GM21526 (cell line): ENCODE measurements around the gene ECPAS.
A peak's percentile ranks its signal among the peaks of the same experiment; 100 is the strongest.
"Not testable (repeated sequence)": the region's sequence is repeated elsewhere in the genome, so short reads cannot be mapped to it uniquely, and the experiment has no call there.

ENCODE experiments used
- ATAC-seq: cut with Tn5 transposase; IDR thresholded peaks from one replicate; pipeline ENCODE4 v1.9.1; 2021; ENCODE audit warnings: moderate library complexity; ENCODE audit not compliant: unreplicated experiment, low FRiP score

Gene ECPAS, protein sequence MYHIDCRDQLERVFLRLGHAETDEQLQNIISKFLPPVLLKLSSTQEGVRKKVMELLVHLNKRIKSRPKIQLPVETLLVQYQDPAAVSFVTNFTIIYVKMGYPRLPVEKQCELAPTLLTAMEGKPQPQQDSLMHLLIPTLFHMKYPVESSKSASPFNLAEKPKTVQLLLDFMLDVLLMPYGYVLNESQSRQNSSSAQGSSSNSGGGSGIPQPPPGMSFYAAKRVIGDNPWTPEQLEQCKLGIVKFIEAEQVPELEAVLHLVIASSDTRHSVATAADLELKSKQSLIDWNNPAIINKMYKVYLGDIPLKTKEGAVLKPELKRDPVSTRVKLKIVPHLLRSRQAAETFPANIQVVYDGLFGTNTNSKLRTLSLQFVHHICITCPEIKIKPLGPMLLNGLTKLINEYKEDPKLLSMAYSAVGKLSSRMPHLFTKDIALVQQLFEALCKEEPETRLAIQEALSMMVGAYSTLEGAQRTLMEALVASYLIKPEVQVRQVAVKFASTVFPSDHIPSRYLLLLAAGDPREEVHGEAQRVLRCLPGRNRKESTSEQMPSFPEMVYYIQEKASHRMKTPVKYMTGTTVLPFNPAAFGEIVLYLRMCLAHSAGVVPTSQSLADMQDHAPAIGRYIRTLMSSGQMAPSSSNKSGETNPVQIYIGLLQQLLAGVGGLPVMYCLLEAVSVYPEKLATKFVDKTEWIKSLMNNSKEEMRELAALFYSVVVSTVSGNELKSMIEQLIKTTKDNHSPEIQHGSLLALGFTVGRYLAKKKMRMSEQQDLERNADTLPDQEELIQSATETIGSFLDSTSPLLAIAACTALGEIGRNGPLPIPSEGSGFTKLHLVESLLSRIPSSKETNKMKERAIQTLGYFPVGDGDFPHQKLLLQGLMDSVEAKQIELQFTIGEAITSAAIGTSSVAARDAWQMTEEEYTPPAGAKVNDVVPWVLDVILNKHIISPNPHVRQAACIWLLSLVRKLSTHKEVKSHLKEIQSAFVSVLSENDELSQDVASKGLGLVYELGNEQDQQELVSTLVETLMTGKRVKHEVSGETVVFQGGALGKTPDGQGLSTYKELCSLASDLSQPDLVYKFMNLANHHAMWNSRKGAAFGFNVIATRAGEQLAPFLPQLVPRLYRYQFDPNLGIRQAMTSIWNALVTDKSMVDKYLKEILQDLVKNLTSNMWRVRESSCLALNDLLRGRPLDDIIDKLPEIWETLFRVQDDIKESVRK (N-terminal part only)

GRCh38 chr9:111483858-111484571 is at the start of gene ECPAS:
Gene ECPAS (minus strand): TSS chr9:111484383. CDS start chr9:111472918, 11,465 bp downstream.
- peak; percentile 58 for ATAC-seq

GRCh38 chr9:111533099-111533790 is 49.1 kb upstream of the ECPAS start:
- no peak for ATAC-seq

DNA sequence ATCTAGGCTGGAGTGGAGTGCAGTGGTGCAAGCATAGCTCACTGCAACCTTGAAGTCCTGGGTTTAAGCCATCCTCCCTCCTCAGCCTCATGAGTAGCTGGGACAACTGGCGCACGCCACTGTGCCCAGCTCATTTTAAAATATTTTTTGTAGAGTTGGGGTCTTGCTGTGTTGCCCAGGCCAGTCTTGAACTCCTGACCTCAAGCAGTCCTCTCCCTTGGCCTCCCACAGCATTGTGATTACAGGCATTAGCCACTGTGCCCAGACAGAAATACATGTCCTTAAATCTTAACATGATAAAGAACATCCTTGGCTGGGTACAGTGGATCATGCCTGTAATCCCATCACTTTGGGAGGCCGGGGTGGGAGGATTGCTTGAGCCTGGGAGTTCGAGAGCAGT is 47.5 kb upstream of the ECPAS start:
- ATAC-seq = no peak

- ATAC-seq = no peak
Measured at GRCh38 chr9:111529787-111530186, 45.6 kb upstream of the ECPAS start.

DNA sequence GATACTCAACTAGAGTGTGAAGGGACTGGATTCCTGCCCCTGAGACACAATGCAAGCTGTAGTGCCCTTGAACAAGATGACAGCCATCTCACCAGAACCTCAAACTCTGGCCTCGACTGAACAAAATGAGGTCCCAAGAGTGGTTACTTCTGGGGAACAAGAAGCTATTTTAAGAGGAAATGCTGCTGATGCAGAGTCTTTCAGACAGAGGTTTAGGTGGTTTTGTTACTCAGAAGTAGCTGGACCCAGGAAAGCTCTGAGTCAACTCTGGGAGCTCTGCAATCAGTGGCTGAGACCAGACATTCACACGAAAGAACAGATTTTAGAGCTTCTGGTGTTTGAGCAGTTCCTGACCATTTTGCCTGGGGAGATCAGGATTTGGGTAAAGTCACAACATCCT is 43.2 kb upstream of the ECPAS start:
- ATAC-seq = no peak

- ATAC-seq = peak; percentile 63
Measured at GRCh38 chr9:111525056-111525977, 41.1 kb upstream of the ECPAS start, which contains the start of gene ZNF483. Gene ZNF483 (plus strand): TSS chr9:111525179. CDS start chr9:111527396, 2,217 bp downstream.

GRCh38 chr9:111524731-111525055 is 40.5 kb upstream of the ECPAS start:
- ATAC-seq = no peak

- no peak for ATAC-seq
Measured at GRCh38 chr9:111516061-111516465, 31.9 kb upstream of the ECPAS start.

GRCh38 chr9:111514967-111515366 is 30.8 kb upstream of the ECPAS start:
- no peak for ATAC-seq

- ATAC-seq = not testable (repeated sequence)
Measured at GRCh38 chr9:111511581-111511980, 27.4 kb upstream of the ECPAS start.

DNA sequence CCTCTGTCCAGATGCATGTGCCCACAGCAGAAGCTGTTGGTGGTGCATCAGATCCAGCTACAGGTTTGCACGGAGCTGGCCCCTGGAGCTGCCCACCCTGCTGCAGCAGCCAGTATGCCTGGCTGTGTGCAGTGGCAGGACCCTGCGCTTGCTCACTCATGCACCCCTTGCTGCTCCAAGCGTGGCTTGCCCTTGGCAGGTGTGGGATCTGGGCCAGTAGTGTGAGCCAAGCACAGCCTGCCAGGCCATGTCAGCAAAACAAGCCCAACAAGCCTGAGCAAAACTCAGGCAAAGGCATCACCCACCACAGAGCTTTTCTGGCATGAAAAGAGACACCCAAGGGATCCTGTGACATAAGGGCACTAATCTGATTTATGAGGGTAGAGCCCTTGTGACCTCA is 18.3 kb upstream of the ECPAS start:
- ATAC-seq = no peak

DNA sequence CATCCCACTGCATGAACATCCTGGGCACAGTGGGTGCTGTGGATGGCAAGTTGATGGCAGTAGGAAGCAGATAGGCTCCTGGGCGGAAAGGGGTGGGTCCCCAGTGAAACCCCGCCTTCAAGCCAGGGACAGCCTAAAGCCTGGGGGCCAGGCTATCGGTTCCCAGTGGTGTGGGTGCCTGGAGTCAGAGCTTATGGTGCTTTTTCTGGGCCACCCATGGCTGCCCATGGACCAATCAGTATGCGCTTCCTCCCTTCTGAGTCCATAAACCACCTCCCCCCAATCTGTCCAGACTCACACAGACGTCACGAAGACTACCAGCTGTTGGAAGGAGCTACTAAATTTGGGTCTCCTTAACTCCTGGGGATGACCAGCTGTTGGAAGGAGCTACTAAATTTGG is 17.5 kb upstream of the ECPAS start:
- no peak for ATAC-seq

DNA sequence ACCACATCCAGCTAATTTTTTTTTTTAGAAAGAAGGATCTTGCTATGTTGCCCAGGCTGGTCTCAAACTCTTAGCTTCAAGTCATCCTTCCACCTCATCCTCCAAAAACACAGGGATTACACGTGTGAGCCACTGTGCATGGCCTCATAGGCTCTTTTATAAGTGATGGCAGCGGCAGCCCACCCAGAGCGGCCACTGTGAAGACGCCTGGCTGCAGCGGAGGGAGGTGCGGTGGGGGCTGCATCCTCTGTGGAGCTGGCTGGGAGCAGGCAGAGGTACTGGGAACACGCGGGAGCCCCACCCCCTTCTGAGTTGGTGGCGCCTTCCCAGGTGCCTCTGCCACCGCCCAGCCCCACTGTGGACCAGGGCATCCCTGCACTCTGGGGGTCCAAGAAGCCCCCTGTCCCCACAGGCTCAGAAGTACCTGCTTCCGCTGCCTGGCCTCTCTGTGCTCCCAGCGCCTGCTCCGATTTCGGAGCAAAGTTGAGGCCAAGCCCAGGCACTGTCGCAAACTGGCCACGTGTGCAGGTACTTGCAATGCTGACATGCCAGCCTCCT is 16.9 kb upstream of the ECPAS start:
- ATAC-seq = no peak

GRCh38 chr9:111497196-111497595 is 13.0 kb upstream of the ECPAS start:
- ATAC-seq = not testable (repeated sequence)

- ATAC-seq = peak; percentile 8
Measured at GRCh38 chr9:111484572-111484894, 350 bp upstream of the ECPAS start.

DNA sequence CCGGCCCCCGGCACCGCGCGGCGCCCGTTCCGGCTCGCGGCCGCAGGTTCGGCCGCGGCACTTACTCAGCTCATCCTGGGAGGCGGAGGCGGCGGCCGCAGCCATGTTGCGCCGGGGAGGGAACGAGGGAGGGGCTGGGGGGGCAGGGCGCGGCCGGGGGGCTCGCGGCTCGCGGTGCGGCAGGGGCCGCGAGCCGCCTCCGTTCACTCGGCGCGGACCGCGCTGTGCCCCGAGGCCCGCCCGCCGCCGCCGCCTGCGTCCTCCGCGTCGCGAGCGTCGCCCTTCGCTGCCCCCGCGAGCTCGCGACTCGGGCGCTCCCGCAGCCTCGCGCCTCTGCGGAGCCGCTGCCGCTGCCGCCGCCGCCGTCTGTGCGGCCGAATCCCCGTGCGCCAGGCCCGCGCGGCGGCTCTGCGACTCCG is 735 bp downstream of the ECPAS start:
- peak; percentile 30 for ATAC-seq

- peak; percentile 54 for ATAC-seq
Measured at GRCh38 chr9:111482694-111483438, 1.3 kb downstream of the ECPAS start.
